Muscle of leg (tissue), 16 donors: ENCODE measurements around the gene KLHL15. TPM values are rescaled to one million over a fixed set of nuclear protein-coding genes. Genes with fewer than 3 reads are reported as not detected.
A peak's percentile ranks its signal among the peaks of the same experiment; 100 is the strongest.
"Not testable (repeated sequence)": the region's sequence is repeated elsewhere in the genome, so short reads cannot be mapped to it uniquely, and the experiment has no call there.

Experiments used
- DNase-seq: peaks from one replicate; pipeline ENCODE4 v3.0.0; 2013
- H3K27ac ChIP-seq: one replicate; pipeline ENCODE4 v1.5.1; 2013; ENCODE audit warnings: mild to moderate bottlenecking, low read length, control low read depth
- H3K27me3 ChIP-seq: one replicate; pipeline ENCODE4 v1.6.1; 2013; ENCODE audit warnings: low read length; ENCODE audit not compliant: control insufficient read depth, insufficient read depth
- H3K36me3 ChIP-seq: one replicate; pipeline ENCODE4 v1.6.1; 2013; ENCODE audit warnings: low read length; ENCODE audit not compliant: control insufficient read depth, insufficient read depth
- H3K4me1 ChIP-seq: one replicate; pipeline ENCODE4 v1.6.1; 2013; ENCODE audit warnings: low read length; ENCODE audit not compliant: control insufficient read depth, insufficient read depth
- H3K4me3 ChIP-seq: one replicate; pipeline ENCODE4 v1.5.1; 2013; ENCODE audit warnings: low read length, control low read depth
- H3K9me3 ChIP-seq: replicated peaks from 2 replicates; pipeline ENCODE4 v1.6.1; 2013; ENCODE audit warnings: low read depth, low read length; ENCODE audit not compliant: control insufficient read depth
- WGBS: methylation state at CpG from one replicate; pipeline ENCODE4 v1.1.5; 2013; ENCODE audit warnings: missing lambda C conversion rate; ENCODE audit not compliant: insufficient coverage; 5-methylcytosine and 5-hydroxymethylcytosine counted together
- long read RNA-seq, 11 donors: transcript quantifications; one replicate each; lab custom pipeline, GENCODE V29; 2026
- polyA plus RNA-seq, 8 donors: library from polyadenylated mRNA; unstranded; fragments of 120-200 nt; gene quantifications; one replicate each; pipeline versions ENCODE4 v1.2.1 to v1.2.3, GENCODE V29; 2013; ENCODE audit warnings: inconsistent platforms in 1 of 8, low replicate concordance in 1 of 8; ENCODE audit not compliant: insufficient read length in 8 of 8, insufficient read depth in 1 of 8
- total RNA-seq: library from RNA; stranded (reverse); fragments of 120-200 nt; gene quantifications from one replicate; pipeline ENCODE4 v1.2.4, GENCODE V29; 2013

KLHL15 gene
- total RNA-seq (12.5 TPM), polyA plus RNA-seq (10 to 100 TPM in 4 of 8 donors, 1 to 10 TPM in 4; 7.0 to 12.9 (median 9.7) TPM)
- long read RNA-seq, donor 1: 0 reads
- long read RNA-seq, donor 2: 0 reads
- long read RNA-seq, donor 3: 0 reads
- long read RNA-seq, donor 4: 0 reads
- long read RNA-seq, donor 5: 0 reads
- long read RNA-seq, donor 6, partial matches to known transcripts: 0 of 41 reads
- long read RNA-seq, donor 6, other reads (novel, unspliced or antisense): 41 of 41 reads
- long read RNA-seq, donor 7: 0 reads
- long read RNA-seq, donor 8: 0 reads
- long read RNA-seq, donor 9: 0 reads
- long read RNA-seq, donor 10, partial matches to known transcripts: 62 of 99 reads
- long read RNA-seq, donor 10, other reads (novel, unspliced or antisense): 37 of 99 reads
- long read RNA-seq, donor 11: 0 reads

- Histone ChIP-seq H3K36me3 (no peaks in the 10 kb centered on the region), H3K27me3 (peaks cover 45% of the 10 kb centered on the region)
These were observed at the start of gene KLHL15 for GRCh38 chrX:24027086-24027485. TSS of gene KLHL15 (minus strand) at chrX:24027186. CDS start at chrX:24006693, 20,493 bp downstream.

GRCh38 chrX:24069877-24070276 is 42.9 kb upstream of the KLHL15 start:
- Histone ChIP-seq H3K4me1 (no peaks in the 10 kb centered on the region), H3K27ac (no peak overlapping the region), H3K9me3 (no peaks in the 10 kb centered on the region), H3K4me3 (no peak overlapping the region), H3K27me3 (peaks cover 10% of the 10 kb centered on the region), H3K36me3 (peaks cover 39% of the 10 kb centered on the region)
- WGBS: 80% methylated on average over 2 of the region's 9 CpGs
- DNase-seq: no peak

More at GRCh38 chrX:24027086-24027485, at the start of gene KLHL15:
- WGBS: no CpG with 5 or more reads among the region's 7 CpGs
- Histone ChIP-seq H3K4me3 (peak within 1 kb of the TSS; percentile 69), H3K9me3 (no peaks in the 10 kb centered on the region), H3K27ac (peak within 1 kb of the TSS; percentile 99), H3K4me1 (no peaks in the 10 kb centered on the region)
- no peak for DNase-seq

DNA sequence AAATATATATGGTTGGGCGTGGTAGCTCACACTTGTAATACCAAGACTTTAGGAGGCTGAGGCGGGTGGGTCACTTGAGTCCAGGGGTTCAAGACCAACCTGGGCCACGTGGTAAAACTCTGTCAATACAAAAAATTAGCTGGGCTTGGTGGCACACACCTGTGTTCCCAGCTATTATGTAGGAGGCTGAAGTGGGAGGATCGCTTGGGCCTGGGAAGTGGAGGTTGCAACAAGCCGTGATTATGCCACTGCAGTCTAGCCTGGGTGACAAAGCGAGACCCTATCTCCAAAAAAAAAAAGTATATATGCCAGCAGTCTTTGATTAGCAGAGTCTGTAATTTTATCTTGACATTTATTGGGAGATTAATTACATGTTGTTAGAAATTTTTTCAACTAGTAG is 36.5 kb upstream of the KLHL15 start:
- Histone ChIP-seq H3K27ac (no peak overlapping the region), H3K4me1 (no peaks in the 10 kb centered on the region), H3K4me3 (no peak overlapping the region), H3K9me3 (no peaks in the 10 kb centered on the region), H3K36me3 (peaks cover 58% of the 10 kb centered on the region), H3K27me3 (peaks cover 2% of the 10 kb centered on the region)
- 100% methylated on average over 3 of the region's 6 CpGs for WGBS
- no peak for DNase-seq

DNA sequence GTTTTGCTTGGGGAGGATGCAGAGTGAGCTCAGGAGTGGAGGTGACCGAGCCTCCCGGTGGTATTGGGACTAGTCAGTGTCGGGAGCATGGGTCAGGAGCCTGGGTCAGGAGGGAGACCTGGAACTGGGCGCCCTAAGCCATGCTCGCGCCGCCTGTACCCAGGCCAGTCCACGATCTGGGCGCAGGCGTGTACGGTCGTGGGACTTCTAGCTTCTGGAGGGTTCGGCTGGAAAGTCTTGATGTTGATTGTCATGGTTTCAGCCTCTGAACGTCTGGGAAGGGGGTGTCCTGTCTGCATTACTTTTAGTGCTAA is 28.0 kb upstream of the KLHL15 start:
- Histone ChIP-seq H3K9me3 (no peaks in the 10 kb centered on the region), H3K36me3 (peaks cover 17% of the 10 kb centered on the region), H3K4me1 (peaks cover 4% of the 10 kb centered on the region), H3K27ac (peak overlapping the region; percentile 98), H3K4me3 (peak overlapping the region; percentile 94), H3K27me3 (peaks cover 14% of the 10 kb centered on the region)
- DNase-seq: no peak
- 0% methylated on average over 12 of the region's 14 CpGs for WGBS

DNA sequence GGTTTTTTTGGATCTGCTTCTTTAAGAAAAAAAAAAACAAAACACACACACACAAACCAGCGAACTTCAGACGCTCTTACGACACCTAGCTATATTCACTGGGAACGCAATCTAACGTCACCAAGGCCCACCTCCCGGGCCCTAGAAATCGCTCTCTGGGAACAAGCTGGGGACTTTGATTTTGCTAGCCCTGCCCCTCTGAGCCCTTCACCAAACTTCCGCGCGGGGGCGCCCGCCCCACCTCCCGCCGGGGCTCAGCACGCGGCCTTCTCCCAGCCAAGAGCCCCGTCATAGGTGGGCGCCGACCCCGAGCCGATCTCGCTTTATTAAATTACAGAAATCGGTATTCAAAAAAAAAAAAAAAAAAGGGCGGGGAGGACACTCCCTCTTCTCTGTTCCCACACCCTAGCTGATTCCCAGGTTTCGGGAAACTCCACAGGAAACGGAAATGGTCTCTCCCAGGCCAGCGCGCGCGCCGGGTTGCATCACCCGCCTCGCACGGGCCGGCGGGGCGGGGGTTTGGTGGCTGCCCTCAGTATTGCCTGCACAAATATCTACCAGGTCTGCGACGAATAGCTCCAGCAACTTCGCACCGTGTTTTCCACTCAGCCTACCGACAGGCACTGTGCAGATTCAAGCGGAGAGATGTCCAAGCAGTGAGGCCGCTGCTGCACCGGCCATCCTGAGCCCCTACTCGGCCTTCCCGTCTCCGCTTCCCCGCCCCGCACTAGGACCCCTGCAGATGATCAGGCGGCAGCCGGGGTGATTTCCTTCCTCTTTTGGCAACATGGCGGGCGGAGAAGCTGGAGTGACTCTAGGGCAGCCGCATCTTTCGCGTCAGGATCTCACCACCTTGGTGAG is 27.4 kb upstream of the KLHL15 start, which contains the start of gene EIF2S3:
Gene EIF2S3 (plus strand): TSS at position 775 of the 861 bp plus-strand sequence. CDS start 13 bp downstream, at position 788.
- Histone ChIP-seq H3K27ac (peak within 1 kb of the TSS; percentile 98), H3K36me3 (peaks cover 13% of the 10 kb centered on the region), H3K4me3 (peak within 1 kb of the TSS; percentile 94), H3K9me3 (no peaks in the 10 kb centered on the region), H3K4me1 (peaks cover 4% of the 10 kb centered on the region), H3K27me3 (peaks cover 14% of the 10 kb centered on the region)
- DNase-seq: peak; percentile 99
- WGBS: under 1% methylated on average over 50 of the region's 57 CpGs

GRCh38 chrX:24050522-24051318 is 23.7 kb upstream of the KLHL15 start:
- not testable (repeated sequence) for H3K4me1 ChIP-seq, DNase-seq, H3K4me3 ChIP-seq, H3K9me3 ChIP-seq, H3K27ac ChIP-seq, H3K36me3 ChIP-seq
- H3K27me3 ChIP-seq: peaks cover 20% of the 10 kb centered on the region
- 66% methylated on average over 14 of the region's 26 CpGs for WGBS

- not testable (repeated sequence) for DNase-seq, H3K36me3 ChIP-seq, H3K4me3 ChIP-seq, H3K9me3 ChIP-seq, H3K4me1 ChIP-seq, H3K27ac ChIP-seq
- peaks cover 22% of the 10 kb centered on the region for H3K27me3 ChIP-seq
- WGBS: 93% methylated on average over 6 of the region's 24 CpGs
These were observed 22.7 kb upstream of the KLHL15 start for GRCh38 chrX:24049643-24050042.

GRCh38 chrX:24046060-24046459 is 19.1 kb upstream of the KLHL15 start:
- H3K36me3 ChIP-seq, DNase-seq, H3K27ac ChIP-seq, H3K4me1 ChIP-seq, H3K9me3 ChIP-seq, H3K4me3 ChIP-seq: not testable (repeated sequence)
- peaks cover 13% of the 10 kb centered on the region for H3K27me3 ChIP-seq

DNA sequence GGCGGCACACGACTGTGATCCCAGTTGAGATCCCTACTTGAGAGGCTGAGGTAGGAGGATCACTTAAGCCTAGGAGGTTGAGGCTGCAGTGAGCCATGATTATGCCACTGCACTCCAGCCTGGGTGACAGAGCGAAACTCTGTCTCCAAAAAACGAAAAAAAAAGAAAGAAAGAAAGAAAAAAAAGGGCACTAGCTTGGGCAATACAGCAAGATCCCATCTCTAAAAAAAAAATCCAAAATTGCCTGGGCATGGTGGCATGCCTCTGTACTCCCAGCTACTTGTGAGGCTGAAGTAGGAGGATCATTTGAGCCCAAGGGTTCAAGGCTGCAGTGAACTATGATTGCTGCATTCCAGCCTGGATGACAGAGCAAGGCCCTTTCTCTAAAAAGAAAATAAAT is 10.7 kb upstream of the KLHL15 start:
- peaks cover 30% of the 10 kb centered on the region for H3K27me3 ChIP-seq
- 79% methylated on average over 2 of the region's 4 CpGs for WGBS

More for the DNA sequence above, 10.7 kb upstream of the KLHL15 start:
- no peak overlapping the region for H3K27ac ChIP-seq
- H3K9me3 ChIP-seq: no peaks in the 10 kb centered on the region
- no peak for DNase-seq
- H3K4me3 ChIP-seq: no peak overlapping the region
- H3K36me3 ChIP-seq: no peaks in the 10 kb centered on the region
- no peaks in the 10 kb centered on the region for H3K4me1 ChIP-seq
